H9 (cell line): ENCODE results near the gene DERA. TPM values are rescaled to one million over a fixed set of nuclear protein-coding genes. Genes with fewer than 3 reads are reported as not detected.

Experiments
- DNase-seq: peaks from one replicate; pipeline ENCODE4 v3.0.0-alpha.2; 2017
- H2AFZ ChIP-seq: one replicate; pipeline ENCODE4 v1.6.1; 2013; ENCODE audit warnings: mild to moderate bottlenecking, low read length, control low read depth, moderate library complexity
- H2AK5ac ChIP-seq: 2 replicates; pipeline ENCODE4 v1.6.1; 2013; ENCODE audit warnings: low read length, control low read depth, mixed read lengths; ENCODE audit not compliant: insufficient read length
- H2BK120ac ChIP-seq: one replicate; pipeline ENCODE4 v1.6.1; 2013; ENCODE audit warnings: low read depth, mild to moderate bottlenecking, low read length, control low read depth, inconsistent platforms; ENCODE audit not compliant: poor library complexity, severe bottlenecking
- H2BK12ac ChIP-seq: 2 replicates; pipeline ENCODE4 v1.6.1; 2013; ENCODE audit warnings: low read length, control low read depth, mixed read lengths, low read depth; ENCODE audit not compliant: insufficient read length
- H2BK15ac ChIP-seq: 2 replicates; pipeline ENCODE4 v1.6.1; 2013; ENCODE audit warnings: low read depth, low read length, control low read depth
- H2BK20ac ChIP-seq: one replicate; pipeline ENCODE4 v1.6.1; 2013; ENCODE audit warnings: low read depth, mild to moderate bottlenecking, low read length, control low read depth, inconsistent platforms; ENCODE audit not compliant: poor library complexity, severe bottlenecking
- H2BK5ac ChIP-seq: 2 replicates; pipeline ENCODE4 v1.6.1; 2013; ENCODE audit warnings: low read length, control low read depth, mixed read lengths; ENCODE audit not compliant: insufficient read length
- H3K14ac ChIP-seq: 2 replicates; pipeline ENCODE4 v1.6.1; 2013; ENCODE audit warnings: low read length, control low read depth; ENCODE audit not compliant: insufficient read depth
- H3K18ac ChIP-seq: 2 replicates; pipeline ENCODE4 v1.6.1; 2013; ENCODE audit warnings: low read depth, mild to moderate bottlenecking, mixed read lengths, low read length, control low read depth; ENCODE audit not compliant: insufficient read length
- H3K23ac ChIP-seq: 2 replicates; pipeline ENCODE4 v1.6.1; 2013; ENCODE audit warnings: low read length, control low read depth, mixed read lengths, low read depth; ENCODE audit not compliant: insufficient read length
- H3K23me2 ChIP-seq: 2 replicates; pipeline ENCODE4 v1.6.1; 2013; ENCODE audit warnings: low read depth, mild to moderate bottlenecking, mixed read lengths, low read length, control low read depth; ENCODE audit not compliant: insufficient read length, poor library complexity, severe bottlenecking
- H3K27ac ChIP-seq: 2 replicates; pipeline ENCODE4 v1.5.1; 2013; ENCODE audit warnings: low read length, control low read depth, mixed read lengths, low read depth; ENCODE audit not compliant: insufficient read length
- H3K27me3 ChIP-seq: 2 replicates; pipeline ENCODE4 v1.6.1; 2013; ENCODE audit warnings: low read length, control low read depth, inconsistent platforms; ENCODE audit not compliant: insufficient read depth
- H3K4ac ChIP-seq: 2 replicates; pipeline ENCODE4 v1.6.1; 2013; ENCODE audit warnings: low read depth, mild to moderate bottlenecking, control low read depth, inconsistent platforms, low read length, moderate library complexity
- H3K4me1 ChIP-seq: 2 replicates; pipeline ENCODE4 v1.6.1; 2013; ENCODE audit warnings: low read length, control low read depth, inconsistent platforms; ENCODE audit not compliant: insufficient read depth
- H3K4me2 ChIP-seq: 2 replicates; pipeline ENCODE4 v1.6.1; 2013; ENCODE audit warnings: low read length, control low read depth, mixed read lengths; ENCODE audit not compliant: insufficient read length, insufficient read depth
- H3K56ac ChIP-seq: 2 replicates; pipeline ENCODE4 v1.6.1; 2013; ENCODE audit warnings: low read depth, mild to moderate bottlenecking, mixed read lengths, low read length, control low read depth; ENCODE audit not compliant: insufficient read length
- H3K79me1 ChIP-seq: 2 replicates; pipeline ENCODE4 v1.6.1; 2013; ENCODE audit warnings: low read depth, mild to moderate bottlenecking, moderate library complexity, low read length, control low read depth, inconsistent platforms; ENCODE audit not compliant: insufficient read depth, poor library complexity, severe bottlenecking
- H3K79me2 ChIP-seq: 2 replicates; pipeline ENCODE4 v1.6.1; 2013; ENCODE audit warnings: low read length, control low read depth, inconsistent platforms; ENCODE audit not compliant: insufficient read depth
- H3K9ac ChIP-seq: 2 replicates; pipeline ENCODE4 v1.6.1; 2013; ENCODE audit warnings: low read length, control low read depth, mixed read lengths; ENCODE audit not compliant: insufficient read length; ENCODE audit errors: extremely low read depth
- H3K9me3 ChIP-seq: one replicate; pipeline ENCODE4 v1.6.1; 2013; ENCODE audit warnings: low read depth, low read length, inconsistent platforms; ENCODE audit not compliant: control insufficient read depth
- H3T11ph ChIP-seq: one replicate; pipeline ENCODE4 v1.6.1; 2013; ENCODE audit warnings: mild to moderate bottlenecking, low read length, control low read depth, inconsistent platforms
- H4K20me1 ChIP-seq: one replicate; pipeline ENCODE4 v1.6.1; 2013; ENCODE audit not compliant: control insufficient read depth, insufficient read length, insufficient read depth
- H4K5ac ChIP-seq: 2 replicates; pipeline ENCODE4 v1.6.1; 2013; ENCODE audit warnings: low read depth, mild to moderate bottlenecking, mixed read lengths, low read length, control low read depth; ENCODE audit not compliant: insufficient read length
- H4K8ac ChIP-seq: replicated peaks from 2 replicates; pipeline ENCODE4 v1.6.1; 2013; ENCODE audit warnings: low read length, control low read depth, mixed read lengths, low read depth; ENCODE audit not compliant: insufficient read length
- H4K91ac ChIP-seq: 2 replicates; pipeline ENCODE4 v1.6.1; 2013; ENCODE audit warnings: low read depth, mild to moderate bottlenecking, moderate library complexity, mixed read lengths, low read length, control low read depth; ENCODE audit not compliant: insufficient read length
- H3K27ac Mint-ChIP-seq, 3 experiments: 2 replicates in 2 of 3; 3 replicates in 1 of 3; pipeline ENCODE4 v1.8.0; 2020 to 2021; ENCODE audit warnings: mixed read lengths in 3 of 3, mild to moderate bottlenecking in 1 of 3, moderate library complexity in 1 of 3
- H3K27me3 Mint-ChIP-seq: 2 replicates; pipeline ENCODE4 v1.8.0; 2021; ENCODE audit warnings: low read depth, mild to moderate bottlenecking, moderate library complexity, mixed read lengths
- H3K36me3 Mint-ChIP-seq, 3 experiments: 2 replicates in 2 of 3; 3 replicates in 1 of 3; pipeline ENCODE4 v1.8.0; 2020 to 2021; ENCODE audit warnings: low read depth in 3 of 3, mixed read lengths in 3 of 3; ENCODE audit not compliant: insufficient read depth in 1 of 3
- H3K4me1 Mint-ChIP-seq, 2 experiments: 2 replicates each; pipeline ENCODE4 v1.8.0; 2020; ENCODE audit warnings: mixed read lengths in 2 of 2
- H3K4me3 Mint-ChIP-seq, 2 experiments: 2 replicates in 1 of 2; 3 replicates in 1 of 2; pipeline ENCODE4 v1.8.0; 2020 to 2021; ENCODE audit warnings: mild to moderate bottlenecking in 2 of 2, mixed read lengths in 2 of 2, moderate library complexity in 1 of 2
- H3K9me3 Mint-ChIP-seq, 2 experiments: 2 replicates in 1 of 2; 3 replicates in 1 of 2; pipeline ENCODE4 v1.8.0; 2020; ENCODE audit warnings: mild to moderate bottlenecking in 2 of 2, mixed read lengths in 2 of 2, moderate library complexity in 1 of 2
- WGBS: extraction: QIAGEN DNeasy Blood & Tissue Kit; methylation state at CpG from one replicate; pipeline ENCODE4 v1.1.7; 2013; ENCODE audit warnings: missing lambda C conversion rate, low lambda C conversion rate, mixed read lengths; ENCODE audit not compliant: insufficient read length; ENCODE audit errors: extremely low coverage; 5-methylcytosine and 5-hydroxymethylcytosine counted together
- total RNA-seq: library from RNA; stranded (reverse); gene quantifications from 2 replicates; pipeline ENCODE4 v1.2.1, GENCODE V29; 2021
- TF ChIP-seq, protein P1 (sequence below): fragments of 200-600 bp; sonication (generic); conservative IDR thresholded peaks from 3 replicates; pipeline ENCODE4 v1.8.0; 2021; ENCODE audit warnings: antibody characterized with exemption, mild to moderate bottlenecking

The DERA gene
- total RNA-seq, 1 experiment from 2014 or later: 20.9 TPM

DNA sequence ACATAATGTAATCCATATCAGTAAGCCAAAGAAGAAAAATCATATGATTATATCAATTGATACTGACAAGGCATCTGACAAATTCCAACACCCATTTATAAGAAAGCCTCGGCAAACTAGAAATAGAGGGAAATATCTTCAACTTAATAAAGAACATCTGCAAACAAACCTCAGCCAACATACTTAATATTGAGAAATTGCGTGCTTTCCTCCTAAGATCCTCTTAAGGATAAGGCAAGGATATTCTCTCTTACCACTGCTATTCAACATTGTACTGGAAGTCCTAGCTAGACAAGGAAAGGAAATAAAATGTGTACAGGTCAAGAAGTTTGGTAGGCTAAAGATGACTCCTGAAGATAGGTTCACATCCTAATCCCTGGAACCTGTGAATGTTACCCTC is 115.9 kb downstream of the DERA start:
- Histone ChIP-seq H3K27ac (no peak overlapping the region), H3K4me2 (no peak overlapping the region), H2AFZ (no peak overlapping the region), H3K27me3 (no peaks in the 10 kb centered on the region), H2BK12ac (no peak overlapping the region), H3K4ac (no peak overlapping the region), H4K20me1 (no peaks in the 10 kb centered on the region), H3K56ac (no peak overlapping the region), H3K14ac (no peak overlapping the region), H3K23me2 (no peaks in the 10 kb centered on the region), H3K9ac (no peak overlapping the region), H3K23ac (no peak overlapping the region), H3K9me3 (no peaks in the 10 kb centered on the region), H2BK20ac (no peak overlapping the region), H3K79me1 (no peaks in the 10 kb centered on the region), H2BK15ac (no peak overlapping the region), H2BK5ac (no peak overlapping the region), H3T11ph (no peak overlapping the region), H3K18ac (no peak overlapping the region), H4K91ac (no peak overlapping the region), H3K4me1 (no peaks in the 10 kb centered on the region; the same call in 1 of the 2 replicates), H2BK120ac (no peak overlapping the region), H4K5ac (no peak overlapping the region), H2AK5ac (no peak overlapping the region), H4K8ac (no peak overlapping the region), H3K79me2 (no peaks in the 10 kb centered on the region)
- TF ChIP-seq, protein P1, sequence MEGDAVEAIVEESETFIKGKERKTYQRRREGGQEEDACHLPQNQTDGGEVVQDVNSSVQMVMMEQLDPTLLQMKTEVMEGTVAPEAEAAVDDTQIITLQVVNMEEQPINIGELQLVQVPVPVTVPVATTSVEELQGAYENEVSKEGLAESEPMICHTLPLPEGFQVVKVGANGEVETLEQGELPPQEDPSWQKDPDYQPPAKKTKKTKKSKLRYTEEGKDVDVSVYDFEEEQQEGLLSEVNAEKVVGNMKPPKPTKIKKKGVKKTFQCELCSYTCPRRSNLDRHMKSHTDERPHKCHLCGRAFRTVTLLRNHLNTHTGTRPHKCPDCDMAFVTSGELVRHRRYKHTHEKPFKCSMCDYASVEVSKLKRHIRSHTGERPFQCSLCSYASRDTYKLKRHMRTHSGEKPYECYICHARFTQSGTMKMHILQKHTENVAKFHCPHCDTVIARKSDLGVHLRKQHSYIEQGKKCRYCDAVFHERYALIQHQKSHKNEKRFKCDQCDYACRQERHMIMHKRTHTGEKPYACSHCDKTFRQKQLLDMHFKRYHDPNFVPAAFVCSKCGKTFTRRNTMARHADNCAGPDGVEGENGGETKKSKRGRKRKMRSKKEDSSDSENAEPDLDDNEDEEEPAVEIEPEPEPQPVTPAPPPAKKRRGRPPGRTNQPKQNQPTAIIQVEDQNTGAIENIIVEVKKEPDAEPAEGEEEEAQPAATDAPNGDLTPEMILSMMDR: no peak
- H3K36me3 Mint-ChIP-seq: peaks cover 0 to 16% (median 6%) of the 10 kb centered on the region in 3 experiments; a peak in 5 of 7 replicates
- no peaks in the 10 kb centered on the region for H3K27me3 Mint-ChIP-seq
- H3K9me3 Mint-ChIP-seq: peaks cover 0 to 8% of the 10 kb centered on the region in 2 experiments; a peak in 4 of 5 replicates
- H3K4me1 Mint-ChIP-seq: peaks cover 8 to 11% of the 10 kb centered on the region in 2 experiments
- no peak overlapping the region for H3K27ac Mint-ChIP-seq
- no peak overlapping the region for H3K4me3 Mint-ChIP-seq
- no peak for DNase-seq
- WGBS: no CpG with 5 or more reads among the region's 2 CpGs
